Keratinocyte (primary cell): ENCODE measurements around the gene PLCB3. TPM values are rescaled to one million over a fixed set of nuclear protein-coding genes. Genes with fewer than 3 reads are reported as not detected.

ENCODE experiments used
- DNase-seq: peaks from one replicate; pipeline ENCODE4 v3.0.0-alpha.2; 2011; ENCODE audit warnings: low read depth, missing footprints, low spot score
- FAIRE-seq: peaks from 2 replicates; lab custom pipeline; 2011; peaks lifted over from hg19 to GRCh38; lab: Jason Lieb, UNC
- H2AFZ ChIP-seq: 2 replicates; pipeline ENCODE4 v1.6.0; 2012; ENCODE audit warnings: low read length, control low read depth, inconsistent platforms; ENCODE audit not compliant: control insufficient read depth
- H3K27ac ChIP-seq: 2 replicates; pipeline ENCODE4 v1.5.1; 2011; ENCODE audit warnings: low read length; ENCODE audit not compliant: control insufficient read depth, insufficient read depth
- H3K27me3 ChIP-seq: 3 replicates; pipeline ENCODE4 v1.6.0; 2011; ENCODE audit warnings: low read length; ENCODE audit not compliant: control insufficient read depth, insufficient read depth; ENCODE audit errors: extremely low read depth
- H3K36me3 ChIP-seq, 2 experiments: 2 replicates in 1 of 2; 3 replicates in 1 of 2; pipeline ENCODE4 v1.5.1; 2011; ENCODE audit warnings: low read length in 2 of 2, mild to moderate bottlenecking in 1 of 2; ENCODE audit not compliant: control insufficient read depth in 2 of 2, insufficient read depth in 2 of 2; ENCODE audit errors: extremely low read depth in 1 of 2
- H3K4me1 ChIP-seq: 3 replicates; pipeline ENCODE4 v1.5.1; 2011; ENCODE audit warnings: low read length; ENCODE audit not compliant: control insufficient read depth, insufficient read depth; ENCODE audit errors: extremely low read depth
- H3K4me2 ChIP-seq: 3 replicates; pipeline ENCODE4 v1.6.0; 2011; ENCODE audit warnings: low read depth, low read length; ENCODE audit not compliant: control insufficient read depth, insufficient read depth; ENCODE audit errors: extremely low read depth
- H3K4me3 ChIP-seq, 3 experiments: fragments of 200-600 bp in 1 of 3; sonication (generic) in 1 of 3; 2 replicates in 2 of 3; 3 replicates in 1 of 3; pipeline ENCODE4 v1.5.1; 2011 to 2016; ENCODE audit warnings: low read length in 3 of 3, mild to moderate bottlenecking in 3 of 3, control low read depth in 2 of 3, inconsistent platforms in 1 of 3, low read depth in 1 of 3, mixed read lengths in 1 of 3, mixed run types in 1 of 3, moderate library complexity in 1 of 3; ENCODE audit not compliant: control insufficient read depth in 2 of 3, insufficient read depth in 2 of 3; ENCODE audit errors: extremely low read depth in 1 of 3
- H3K79me2 ChIP-seq: 2 replicates; pipeline ENCODE4 v1.6.0; 2012; ENCODE audit warnings: low read length; ENCODE audit not compliant: control insufficient read depth, insufficient read depth
- H3K9ac ChIP-seq: 3 replicates; pipeline ENCODE4 v1.6.0; 2011; ENCODE audit warnings: low read length; ENCODE audit not compliant: control insufficient read depth, insufficient read depth; ENCODE audit errors: extremely low read depth
- H3K9me1 ChIP-seq: 3 replicates; pipeline ENCODE4 v1.6.0; 2011; ENCODE audit warnings: low read length; ENCODE audit not compliant: control insufficient read depth, insufficient read depth; ENCODE audit errors: extremely low read depth
- H3K9me3 ChIP-seq: 2 replicates; pipeline ENCODE4 v1.5.1; 2012; ENCODE audit warnings: low read depth, low read length; ENCODE audit not compliant: control insufficient read depth
- H4K20me1 ChIP-seq: 3 replicates; pipeline ENCODE4 v1.6.0; 2011; ENCODE audit warnings: low read length; ENCODE audit not compliant: control insufficient read depth, insufficient read depth; ENCODE audit errors: extremely low read depth
- CTCF ChIP-seq, 3 experiments: IDR thresholded peaks in 1 of 3; conservative IDR thresholded peaks in 1 of 3; optimal IDR thresholded peaks in 1 of 3; 2 replicates in 2 of 3; 3 replicates in 1 of 3; pipeline versions ENCODE3 to v1.5.1; 2011; ENCODE audit warnings: low read length in 3 of 3, mild to moderate bottlenecking in 3 of 3, moderate library complexity in 2 of 3, control low read depth in 1 of 3, inconsistent platforms in 1 of 3; ENCODE audit not compliant: insufficient read depth in 2 of 3; ENCODE audit errors: extremely low read depth in 1 of 3
- EZH2 ChIP-seq: IDR thresholded peaks from one replicate; pipeline ENCODE4 v1.6.1; 2012; ENCODE audit warnings: inconsistent platforms, mild to moderate bottlenecking, low read length, moderate library complexity
- dilution Hi-C: fragments of 300-500 bp; cut with MboI; formaldehyde crosslinking; loops from one replicate; pipeline ENCODE4 v1.7.0; 2020; ENCODE audit warnings: low sequenced_read_pairs; ENCODE audit not compliant: extremely low pct_ligation_motif_present
- polyA plus RNA-seq, 5 experiments: library from polyadenylated mRNA; depleted of rRNA in 3 of 5; stranded (reverse) in 3 of 5; stranded (forward) in 1 of 5; unstranded in 1 of 5; fragments of >200 nt; gene quantifications; 1 replicate in 1 of 5; 2 replicates in 3 of 5; 3 replicates in 1 of 5; pipeline versions ENCODE4 v1.2.1 to v1.2.3, GENCODE V29; 2011 to 2012; ENCODE audit warnings: missing spikeins in 2 of 5, low read depth in 1 of 5, low replicate concordance in 1 of 5

Gene PLCB3
- polyA plus RNA-seq, 1 donor (not counting 4 experiments of a cell fraction or from before 2014, with no cell fraction given), result 32.5 TPM

- Histone ChIP-seq H3K4me3 (peak overlapping the region; percentile 58 to 78 (median 78)), H3K4me1 (peaks cover 30% of the 10 kb centered on the region), H3K4me2 (peak overlapping the region; percentile 92), H3K79me2 (peaks cover 19% of the 10 kb centered on the region), H3K36me3 (no peaks in the 10 kb centered on the region), H3K27ac (peak overlapping the region; percentile 85), H3K9me3 (no peaks in the 10 kb centered on the region), H4K20me1 (no peaks in the 10 kb centered on the region), H3K9me1 (no peaks in the 10 kb centered on the region), H3K27me3 (peaks cover 15% of the 10 kb centered on the region), H2AFZ (peak overlapping the region; percentile 42), H3K9ac (peak overlapping the region; percentile 80)
- DNase-seq, result no peak
- FAIRE-seq, result peak; percentile 62
- dilution Hi-C loops, result no loop called here
- TF ChIP-seq CTCF (optimal IDR thresholded peaks at IDR 0.05 in 1 of 3, IDR thresholded peaks at IDR 0.05 in 1 of 3, conservative IDR thresholded peaks at IDR 0.05 in 1 of 3; ENCODE audit: extremely low read depth in 1 of 3, insufficient read depth in 2 of 3, low read length in 3 of 3), result peak; percentile 89 to 96 (median 94)
- TF ChIP-seq EZH2, result no peak
These were observed 53.2 kb downstream of the PLCB3 start for GRCh38 chr11:64304316-64305072.

- Histone ChIP-seq H3K9ac (peak within 1 kb of the TSS; percentile 80), H3K36me3 (no peaks in the 10 kb centered on the region), H3K79me2 (peaks cover 19% of the 10 kb centered on the region), H3K4me2 (peak within 1 kb of the TSS; percentile 97), H3K9me1 (no peaks in the 10 kb centered on the region), H4K20me1 (no peaks in the 10 kb centered on the region), H3K27me3 (peaks cover 8% of the 10 kb centered on the region), H3K27ac (peak within 1 kb of the TSS; percentile 85), H3K4me3 (peak within 1 kb of the TSS; percentile 78 to 86 (median 83)), H3K4me1 (peaks cover 24% of the 10 kb centered on the region), H3K9me3 (no peaks in the 10 kb centered on the region), H2AFZ (peak within 1 kb of the TSS; percentile 42)
- DNase-seq, result peak; percentile 90
- dilution Hi-C loops, result no loop called here
- TF ChIP-seq EZH2 (no peak), CTCF (optimal IDR thresholded peaks at IDR 0.05 in 1 of 3, IDR thresholded peaks at IDR 0.05 in 1 of 3, conservative IDR thresholded peaks at IDR 0.05 in 1 of 3; ENCODE audit: extremely low read depth in 1 of 3, insufficient read depth in 2 of 3, low read length in 3 of 3) (no peak)
- FAIRE-seq, result no peak
These were observed 53.9 kb downstream of the PLCB3 start, which contains the start of gene ESRRA for GRCh38 chr11:64305075-64305690. TSS of gene ESRRA (plus strand) at chr11:64305524. CDS start at chr11:64307180, 1,656 bp downstream.
